ENCODE data around the gene C10orf67. TPM values are rescaled to one million over a fixed set of nuclear protein-coding genes. Genes with fewer than 3 reads are reported as not detected.

C10orf67 gene
- total and polyA plus RNA-seq, 4 experiments from 2014 or later: 0.16 to 0.31 TPM; not detected in 2

DNA sequence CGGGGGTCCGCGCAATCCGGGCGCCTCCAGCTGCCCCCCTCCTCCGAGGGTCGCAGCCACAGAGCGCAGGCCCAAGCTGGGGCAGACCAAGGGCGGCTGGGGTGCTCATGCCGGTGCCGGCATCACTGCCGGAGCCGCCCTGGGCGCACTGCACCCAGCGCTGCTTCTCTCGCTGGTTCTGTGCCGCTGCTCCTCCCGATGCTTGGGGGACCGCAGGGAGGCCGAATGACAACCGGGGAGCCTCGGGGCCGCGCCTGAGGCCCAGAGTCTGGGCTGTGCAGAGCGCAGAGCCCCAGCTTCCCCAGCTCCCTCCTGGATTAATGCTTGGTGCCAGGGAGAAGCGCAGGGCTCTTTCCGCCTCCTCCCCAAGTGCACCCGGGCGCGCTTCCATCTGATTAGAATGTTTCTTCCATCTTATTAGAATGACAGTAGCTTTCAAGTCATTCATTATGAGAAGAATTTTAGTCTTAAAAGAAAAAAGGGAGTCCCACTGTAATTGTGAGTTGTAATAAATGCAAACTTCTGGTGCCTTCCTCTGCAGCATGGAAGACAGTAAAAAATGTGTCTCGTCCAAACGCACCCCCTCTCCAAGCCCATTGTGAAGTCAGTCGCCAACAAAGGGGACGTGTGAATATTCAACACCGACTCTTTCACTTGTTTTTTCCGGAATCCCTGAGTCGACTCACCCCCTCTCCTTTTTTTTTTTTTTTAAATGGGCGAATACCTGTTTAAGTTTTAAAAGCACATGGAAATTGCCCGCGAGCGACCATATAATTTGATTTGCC is 172.0 kb downstream of the C10orf67 start:
- POLR2A ChIA-PET (ENCODE audit: partially characterized antibody): no interaction called here
- intact Hi-C loops (cut with micrococcal nuclease): no loop called here
- peaks cover 36 to 51% of the 10 kb centered on the region in 2 donors for H3K27me3 Mint-ChIP-seq
- CTCF ChIA-PET (ENCODE audit: partially characterized antibody): no interaction called here
- peak overlapping the region in 2 of 8 donors; percentile 4 to 66 for H3K4me3 Mint-ChIP-seq
- Histone ChIP-seq H3K36me3 (ENCODE audit: insufficient read depth, low read length) (no peaks in the 10 kb centered on the region), H3K27ac (ENCODE audit: low read depth, low read length) (no peak overlapping the region), H3K4me3 (ENCODE audit: low read length in 2 of 2) (no peak overlapping the region), H3K27me3 (ENCODE audit: insufficient read depth, low read length) (no peaks in the 10 kb centered on the region), H3K4me1 (ENCODE audit: insufficient read depth, low read length) (no peaks in the 10 kb centered on the region), H3K9me3 (ENCODE audit: control insufficient read depth in 1 of 2, low read length in 2 of 2) (no peaks in the 10 kb centered on the region)
- no peak overlapping the region for H3K27ac Mint-ChIP-seq
- H3K4me1 Mint-ChIP-seq: peaks cover 3 to 6% (median 5%) of the 10 kb centered on the region in 4 donors
- peaks cover 0 to 4% (median 0%) of the 10 kb centered on the region in 8 donors for H3K9me3 Mint-ChIP-seq
- DNase-seq: no peak
- H3K36me3 Mint-ChIP-seq: no peaks in the 10 kb centered on the region

DNA sequence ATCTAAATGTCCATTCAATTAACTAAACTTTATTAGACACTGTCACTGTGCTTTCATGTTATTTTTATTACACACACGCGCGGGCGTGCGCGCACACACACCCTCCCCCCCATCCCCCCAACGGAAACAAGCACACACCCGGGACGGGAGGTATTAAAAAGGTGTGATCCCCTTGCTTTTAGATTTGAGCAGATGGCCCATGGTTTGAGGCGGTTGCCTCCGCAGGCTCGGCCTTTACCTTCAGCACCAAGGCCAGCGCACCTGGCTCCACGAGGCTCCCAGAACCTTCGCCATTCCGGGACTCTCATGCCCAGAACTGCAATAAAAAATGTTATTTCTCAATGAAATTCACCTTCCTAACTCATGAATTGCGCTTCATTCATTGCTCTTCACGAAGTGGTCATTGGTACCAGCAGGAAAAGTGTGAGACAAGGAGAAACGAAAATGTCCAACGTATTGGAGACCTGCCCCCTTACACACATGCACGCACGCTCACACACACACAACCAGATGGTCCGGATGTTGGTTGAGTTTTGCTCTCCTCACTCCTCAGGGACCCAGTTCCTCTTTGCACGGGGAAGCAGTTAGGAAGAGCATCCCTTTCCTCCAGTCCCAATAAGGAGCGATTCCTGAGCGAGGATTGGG is 173.2 kb downstream of the C10orf67 start:
- H3K4me1 ChIP-seq (ENCODE audit: insufficient read depth, low read length): no peaks in the 10 kb centered on the region
- DNase-seq: no peak
- H3K4me1 Mint-ChIP-seq: peaks cover 3 to 6% (median 5%) of the 10 kb centered on the region in 4 donors
- CTCF ChIA-PET (ENCODE audit: partially characterized antibody): no interaction called here
- H3K27ac Mint-ChIP-seq: no peak overlapping the region
- H3K4me3 Mint-ChIP-seq: peak overlapping the region in 1 of 8 donors; percentile 14
- H3K4me3 ChIP-seq (ENCODE audit: low read length in 2 of 2): no peak overlapping the region
- H3K27ac ChIP-seq (ENCODE audit: low read depth, low read length): no peak overlapping the region
- no peaks in the 10 kb centered on the region for H3K36me3 ChIP-seq (ENCODE audit: insufficient read depth, low read length)
- H3K9me3 Mint-ChIP-seq: peaks cover 0 to 4% (median 0%) of the 10 kb centered on the region in 8 donors
- H3K36me3 Mint-ChIP-seq: no peaks in the 10 kb centered on the region
- POLR2A ChIA-PET (ENCODE audit: partially characterized antibody): no interaction called here
- no peaks in the 10 kb centered on the region for H3K27me3 ChIP-seq (ENCODE audit: insufficient read depth, low read length)
- intact Hi-C loops (cut with micrococcal nuclease): no loop called here
- no peaks in the 10 kb centered on the region for H3K9me3 ChIP-seq (ENCODE audit: control insufficient read depth in 1 of 2, low read length in 2 of 2)
- H3K27me3 Mint-ChIP-seq: peaks cover 33 to 42% of the 10 kb centered on the region in 2 donors

GRCh38 chr10:23158370-23158769 is 186.2 kb downstream of the C10orf67 start:
- CTCF ChIA-PET (ENCODE audit: partially characterized antibody): interaction anchor here (0.7 to 2.9 kb wide), 15 partner anchors 9 to 1399 kb away, joined by 3 to 23 read pairs (median 4); no protein-coding TSS in a partner anchor
- intact Hi-C loops (cut with micrococcal nuclease): loop anchor here (2.0 kb wide), 4 partner anchors 134 to 1360 kb away; no protein-coding TSS in a partner anchor
- H3K27ac ChIP-seq (ENCODE audit: low read depth, low read length): no peak overlapping the region

DNA sequence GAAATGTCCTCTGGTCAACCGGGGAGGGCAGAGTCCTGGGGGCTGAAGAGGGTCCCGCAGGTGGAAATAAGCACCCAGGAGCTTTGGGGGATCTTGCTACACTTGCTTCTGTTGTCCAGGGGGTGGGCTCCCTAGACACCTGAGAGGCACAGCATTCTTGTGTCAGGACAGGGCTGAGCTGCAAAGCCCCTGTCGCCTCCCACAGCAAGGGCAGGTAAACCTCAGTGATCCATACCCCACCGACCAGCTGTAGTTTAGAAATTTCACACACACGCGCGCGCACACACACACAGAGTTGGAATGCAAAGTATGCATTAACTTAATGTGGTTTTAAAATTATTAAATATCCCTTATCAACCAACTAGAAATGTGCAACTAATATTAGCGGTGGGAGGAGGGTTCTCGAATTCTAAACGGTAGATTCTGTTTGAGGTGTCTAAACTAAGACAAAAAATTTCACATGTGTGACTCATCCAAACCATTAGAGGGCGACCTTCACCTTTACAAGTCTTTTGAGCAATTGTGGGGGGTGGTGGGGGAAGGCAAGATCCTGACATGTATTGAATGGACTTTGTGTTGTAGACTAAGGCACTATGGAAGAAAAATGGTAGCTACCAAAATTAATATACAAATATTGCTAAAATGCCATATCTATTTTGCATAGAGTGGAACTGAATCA is 186.8 kb downstream of the C10orf67 start:
- DNase-seq: peak in 2 of 5 donors; percentile 3 to 4
- no peaks in the 10 kb centered on the region for H3K36me3 Mint-ChIP-seq

More at GRCh38 chr10:23158370-23158769, 186.2 kb downstream of the C10orf67 start:
- no peaks in the 10 kb centered on the region for H3K36me3 Mint-ChIP-seq
- no peak overlapping the region for H3K27ac Mint-ChIP-seq
- Histone ChIP-seq H3K27me3 (ENCODE audit: insufficient read depth, low read length) (no peaks in the 10 kb centered on the region), H3K4me3 (ENCODE audit: low read length in 2 of 2) (no peak overlapping the region), H3K4me1 (ENCODE audit: insufficient read depth, low read length) (peaks cover 4% of the 10 kb centered on the region), H3K9me3 (ENCODE audit: control insufficient read depth in 1 of 2, low read length in 2 of 2) (no peaks in the 10 kb centered on the region), H3K36me3 (ENCODE audit: insufficient read depth, low read length) (no peaks in the 10 kb centered on the region)
- peaks cover 20 to 27% of the 10 kb centered on the region in 2 donors for H3K27me3 Mint-ChIP-seq
- POLR2A ChIA-PET (ENCODE audit: partially characterized antibody): no interaction called here
- H3K4me1 Mint-ChIP-seq: peaks cover 0 to 7% (median 3%) of the 10 kb centered on the region in 4 donors
- H3K4me3 Mint-ChIP-seq: no peak overlapping the region
- DNase-seq: peak in 4 of 5 donors; percentile 15 to 32 (median 18)
- no peaks in the 10 kb centered on the region for H3K9me3 Mint-ChIP-seq

GRCh38 chr10:23157239-23157681 is 187.3 kb downstream of the C10orf67 start:
- intact Hi-C loops (cut with micrococcal nuclease): no loop called here
- Mint-ChIP-seq H3K36me3 (no peaks in the 10 kb centered on the region), H3K4me1 (peaks cover 0 to 7% (median 3%) of the 10 kb centered on the region in 4 donors), H3K27me3 (peaks cover 17 to 27% of the 10 kb centered on the region in 2 donors), H3K4me3 (no peak overlapping the region), H3K27ac (no peak overlapping the region), H3K9me3 (no peaks in the 10 kb centered on the region)
- no peak overlapping the region for H3K4me3 ChIP-seq (ENCODE audit: low read length in 2 of 2)
- no peak overlapping the region for H3K27ac ChIP-seq (ENCODE audit: low read depth, low read length)
- no peak for DNase-seq
- H3K9me3 ChIP-seq (ENCODE audit: control insufficient read depth in 1 of 2, low read length in 2 of 2): no peaks in the 10 kb centered on the region
- H3K36me3 ChIP-seq (ENCODE audit: insufficient read depth, low read length): no peaks in the 10 kb centered on the region
- ChIA-PET CTCF (ENCODE audit: partially characterized antibody) (interaction anchor here (1.0 to 2.9 kb wide), 9 partner anchors 9 to 372 kb away, joined by 3 to 23 read pairs (median 5); no protein-coding TSS in a partner anchor), POLR2A (ENCODE audit: partially characterized antibody) (no interaction called here)
- peaks cover 4% of the 10 kb centered on the region for H3K4me1 ChIP-seq (ENCODE audit: insufficient read depth, low read length)
- no peaks in the 10 kb centered on the region for H3K27me3 ChIP-seq (ENCODE audit: insufficient read depth, low read length)

More for the DNA sequence above, 186.8 kb downstream of the C10orf67 start:
- Mint-ChIP-seq H3K4me3 (no peak overlapping the region), H3K9me3 (no peaks in the 10 kb centered on the region), H3K27ac (no peak overlapping the region), H3K4me1 (peaks cover 0 to 7% (median 3%) of the 10 kb centered on the region in 4 donors), H3K27me3 (peaks cover 17 to 27% of the 10 kb centered on the region in 2 donors)
- no peaks in the 10 kb centered on the region for H3K36me3 ChIP-seq (ENCODE audit: insufficient read depth, low read length)
- H3K27ac ChIP-seq (ENCODE audit: low read depth, low read length): no peak overlapping the region
- H3K9me3 ChIP-seq (ENCODE audit: control insufficient read depth in 1 of 2, low read length in 2 of 2): no peaks in the 10 kb centered on the region
- ChIA-PET CTCF (ENCODE audit: partially characterized antibody) (interaction anchor here (0.7 to 2.9 kb wide), 15 partner anchors 9 to 1400 kb away, joined by 3 to 23 read pairs (median 4); no protein-coding TSS in a partner anchor), POLR2A (ENCODE audit: partially characterized antibody) (no interaction called here)
- peaks cover 4% of the 10 kb centered on the region for H3K4me1 ChIP-seq (ENCODE audit: insufficient read depth, low read length)
- intact Hi-C loops (cut with micrococcal nuclease): loop anchor here (2.0 kb wide), 4 partner anchors 135 to 1361 kb away; no protein-coding TSS in a partner anchor
- H3K27me3 ChIP-seq (ENCODE audit: insufficient read depth, low read length): no peaks in the 10 kb centered on the region
- no peak overlapping the region for H3K4me3 ChIP-seq (ENCODE audit: low read length in 2 of 2)

- Mint-ChIP-seq H3K36me3 (no peaks in the 10 kb centered on the region), H3K4me1 (peaks cover 0 to 7% (median 3%) of the 10 kb centered on the region in 4 donors), H3K27me3 (peaks cover 17 to 27% of the 10 kb centered on the region in 2 donors), H3K27ac (peak overlapping the region in 1 of 7 donors; percentile 64), H3K9me3 (no peaks in the 10 kb centered on the region), H3K4me3 (peak overlapping the region in 1 of 8 donors; percentile 73)
- ChIA-PET POLR2A (ENCODE audit: partially characterized antibody) (no interaction called here), CTCF (ENCODE audit: partially characterized antibody) (interaction anchor here (1.4 to 2.9 kb wide), 4 partner anchors 10 to 373 kb away, joined by 5 to 23 read pairs (median 8); no protein-coding TSS in a partner anchor)
- Histone ChIP-seq H3K9me3 (ENCODE audit: control insufficient read depth in 1 of 2, low read length in 2 of 2) (no peaks in the 10 kb centered on the region), H3K27ac (ENCODE audit: low read depth, low read length) (no peak overlapping the region), H3K4me1 (ENCODE audit: insufficient read depth, low read length) (peaks cover 4% of the 10 kb centered on the region), H3K4me3 (ENCODE audit: low read length in 2 of 2) (no peak overlapping the region), H3K27me3 (ENCODE audit: insufficient read depth, low read length) (no peaks in the 10 kb centered on the region), H3K36me3 (ENCODE audit: insufficient read depth, low read length) (no peaks in the 10 kb centered on the region)
- intact Hi-C loops (cut with micrococcal nuclease): no loop called here
- no peak for DNase-seq
These were observed 188.0 kb downstream of the C10orf67 start for GRCh38 chr10:23156447-23157150.
